HepG2 (cell line): ENCODE results near the gene EHD4. TPM values are rescaled to one million over a fixed set of nuclear protein-coding genes. Genes with fewer than 3 reads are reported as not detected.

Source experiments
- KIAA2018 ChIP-seq: sonication (generic); formaldehyde crosslinking; IDR thresholded peaks from 2 replicates; pipeline ENCODE4 v1.5.0; 2020; ENCODE audit warnings: mild to moderate bottlenecking, missing genetic modification reagents, borderline replicate concordance
- PRMT3 ChIP-seq: sonication (generic); formaldehyde crosslinking; IDR thresholded peaks from 2 replicates; pipeline ENCODE4 v1.8.1; 2022; ENCODE audit warnings: low read depth, mild to moderate bottlenecking, moderate library complexity, missing genetic modification reagents, borderline replicate concordance
- RERE ChIP-seq: IDR thresholded peaks from 2 replicates; pipeline ENCODE4 v1.6.1; 2016; ENCODE audit warnings: low read depth, missing genetic modification reagents, missing compliant biosample characterization
- SALL2 ChIP-seq: sonication (generic); formaldehyde crosslinking; IDR thresholded peaks from 2 replicates; pipeline ENCODE4 v1.8.1; 2023; ENCODE audit warnings: mild to moderate bottlenecking, missing genetic modification reagents, inconsistent platforms
- ZNF138 ChIP-seq: sonication (generic); formaldehyde crosslinking; IDR thresholded peaks from 2 replicates; pipeline ENCODE4 v1.5.0; 2020; ENCODE audit warnings: mild to moderate bottlenecking, low read depth, missing genetic modification reagents
- ZNF460 ChIP-seq: sonication (generic); formaldehyde crosslinking; IDR thresholded peaks from 2 replicates; pipeline ENCODE4 v1.5.1; 2020; ENCODE audit warnings: missing genetic modification reagents, mild to moderate bottlenecking, borderline replicate concordance
- ZNF468 ChIP-seq: sonication (generic); formaldehyde crosslinking; IDR thresholded peaks from 2 replicates; pipeline ENCODE4 v1.8.0; 2022; ENCODE audit warnings: mild to moderate bottlenecking, moderate library complexity, missing genetic modification reagents
- ZNF615 ChIP-seq: sonication (generic); formaldehyde crosslinking; IDR thresholded peaks from 2 replicates; pipeline ENCODE4 v1.5.0; 2020; ENCODE audit warnings: mild to moderate bottlenecking, missing genetic modification reagents, borderline replicate concordance
- ZNF773 ChIP-seq: sonication (generic); formaldehyde crosslinking; IDR thresholded peaks from 2 replicates; pipeline ENCODE4 v1.4.0; 2020; ENCODE audit warnings: missing genetic modification reagents, borderline replicate concordance
- polyA plus RNA-seq, 8 experiments: library from polyadenylated mRNA; depleted of rRNA in 3 of 8; stranded (reverse) in 7 of 8; unstranded in 1 of 8; fragments of >200 nt; fragmentation: Illumina TruSeq in 4 of 8; extraction: Trizol in 4 of 8; gene quantifications; 2 replicates each; pipeline versions ENCODE4 v1.2.1 to v1.2.3, GENCODE V29; 2011 to 2016; ENCODE audit warnings: low read depth in 4 of 8, missing spikeins in 1 of 8, mixed read lengths in 1 of 8; ENCODE audit not compliant: insufficient read depth in 1 of 8
- total RNA-seq, 5 experiments: library from RNA; depleted of rRNA; stranded (reverse); fragments of >200 nt; fragmentation: Illumina TruSeq; extraction: Trizol; gene quantifications; 2 replicates each; pipeline ENCODE4 v1.2.3, GENCODE V29; 2016; ENCODE audit warnings: low read depth in 1 of 5

Gene EHD4
- total and polyA plus RNA-seq, 2 of the 13 experiments (the other 11 are each of a cell fraction or from before 2014, with no cell fraction given) = 3.1 to 4.8 TPM

- TF ChIP-seq RERE (no peak), SALL2 (no peak), ZNF138 (CRISPR knock-in tag) (no peak), ZNF773 (CRISPR knock-in tag) (no peak), ZNF615 (CRISPR knock-in tag) (no peak), PRMT3 (CRISPR knock-in tag) (no peak), ZNF468 (no peak), ZNF460 (CRISPR knock-in tag) (no peak), KIAA2018 (no peak)
Measured at GRCh38 chr15:41930867-41931222, 41.5 kb downstream of the EHD4 start (continued).
